HG02840 (cell line): Measurements from ENCODE around the gene ATR.
"Not testable (repeated sequence)": the region's sequence is repeated elsewhere in the genome, so short reads cannot be mapped to it uniquely, and the experiment has no call there.

ENCODE experiments used
- ATAC-seq: cut with Tn5 transposase; IDR thresholded peaks from one replicate; pipeline ENCODE4 v1.9.1; 2021; ENCODE audit warnings: mild to moderate bottlenecking, moderate library complexity, moderate number of reproducible peaks; ENCODE audit not compliant: unreplicated experiment, low FRiP score

Gene ATR

GRCh38 chr3:142595581-142595950 is 17.0 kb upstream of the ATR start:
- no peak for ATAC-seq

GRCh38 chr3:142595141-142595540 is 16.6 kb upstream of the ATR start:
- ATAC-seq, result no peak

GRCh38 chr3:142592268-142592667 is 13.7 kb upstream of the ATR start:
- not testable (repeated sequence) for ATAC-seq

GRCh38 chr3:142588703-142589102 is 10.2 kb upstream of the ATR start:
- ATAC-seq, result no peak

- no peak for ATAC-seq
Measured at GRCh38 chr3:142586803-142587406, 8.4 kb upstream of the ATR start.

- not testable (repeated sequence) for ATAC-seq
Measured at GRCh38 chr3:142581070-142581469, 2.5 kb upstream of the ATR start.

GRCh38 chr3:142580061-142580423 is 1.5 kb upstream of the ATR start:
- ATAC-seq, result no peak

GRCh38 chr3:142577696-142578328 is 721 bp downstream of the ATR start:
- ATAC-seq, result no peak

- no peak for ATAC-seq
Measured at GRCh38 chr3:142576792-142577191, 1.7 kb downstream of the ATR start.

GRCh38 chr3:142574665-142575064 is 3.9 kb downstream of the ATR start:
- ATAC-seq, result no peak

- not testable (repeated sequence) for ATAC-seq
Measured at GRCh38 chr3:142574223-142574622, 4.3 kb downstream of the ATR start.

GRCh38 chr3:142569422-142569821 is 9.1 kb downstream of the ATR start:
- ATAC-seq, result not testable (repeated sequence)

- no peak for ATAC-seq
Measured at GRCh38 chr3:142568393-142569017, 10.0 kb downstream of the ATR start.

- ATAC-seq, result no peak
Measured at GRCh38 chr3:142566096-142566495, 12.4 kb downstream of the ATR start.

- no peak for ATAC-seq
Measured at GRCh38 chr3:142563496-142563997, 15.0 kb downstream of the ATR start.

GRCh38 chr3:142560118-142560517 is 18.4 kb downstream of the ATR start:
- no peak for ATAC-seq

- no peak for ATAC-seq
Measured at GRCh38 chr3:142553741-142554140, 24.8 kb downstream of the ATR start.

GRCh38 chr3:142552579-142552978 is 26.0 kb downstream of the ATR start:
- not testable (repeated sequence) for ATAC-seq

GRCh38 chr3:142549986-142550385 is 28.5 kb downstream of the ATR start:
- no peak for ATAC-seq

- ATAC-seq, result no peak
Measured at GRCh38 chr3:142543307-142543706, 35.2 kb downstream of the ATR start.

GRCh38 chr3:142542054-142542453 is 36.5 kb downstream of the ATR start:
- no peak for ATAC-seq

GRCh38 chr3:142536519-142536918 is 42.0 kb downstream of the ATR start:
- no peak for ATAC-seq
